Measurements from ENCODE around the gene CRADD. TPM values are rescaled to one million over a fixed set of nuclear protein-coding genes. Genes with fewer than 3 reads are reported as not detected.

The CRADD gene
- total and polyA plus RNA-seq, 10 of the 15 experiments (the other 5 are each of a cell fraction or from before 2014, with no cell fraction given): 7.6 to 15.5 (median 11.7) TPM

GRCh38 chr12:93868771-93869170, 191.6 kb downstream of the CRADD start:
- in situ Hi-C loops (cut with MboI) (no loop called here), intact Hi-C loops (cut with micrococcal nuclease; ENCODE audit: unreplicated experiment) (no loop called here)
- no peak overlapping the region for H3K4me2 ChIP-seq (ENCODE audit: control insufficient read depth, insufficient read depth)
- TF ChIP-seq ESRRA (IDR thresholded peaks at IDR 0.05; ENCODE audit: low read length): no peak
- no peak for TF ChIP-seq RAD21 (IDR thresholded peaks at IDR 0.05; ENCODE audit: insufficient read depth, low read depth, low read length)
- TF ChIP-seq ZBTB11 (CRISPR knock-in tag; IDR thresholded peaks at IDR 0.05): no peak
- no peak for TF ChIP-seq NFXL1 (IDR thresholded peaks at IDR 0.05; ENCODE audit: borderline replicate concordance)
- no peak for TF ChIP-seq SUZ12 (IDR thresholded peaks at IDR 0.05; ENCODE audit: unreplicated experiment)
- TF ChIP-seq, protein P1, sequence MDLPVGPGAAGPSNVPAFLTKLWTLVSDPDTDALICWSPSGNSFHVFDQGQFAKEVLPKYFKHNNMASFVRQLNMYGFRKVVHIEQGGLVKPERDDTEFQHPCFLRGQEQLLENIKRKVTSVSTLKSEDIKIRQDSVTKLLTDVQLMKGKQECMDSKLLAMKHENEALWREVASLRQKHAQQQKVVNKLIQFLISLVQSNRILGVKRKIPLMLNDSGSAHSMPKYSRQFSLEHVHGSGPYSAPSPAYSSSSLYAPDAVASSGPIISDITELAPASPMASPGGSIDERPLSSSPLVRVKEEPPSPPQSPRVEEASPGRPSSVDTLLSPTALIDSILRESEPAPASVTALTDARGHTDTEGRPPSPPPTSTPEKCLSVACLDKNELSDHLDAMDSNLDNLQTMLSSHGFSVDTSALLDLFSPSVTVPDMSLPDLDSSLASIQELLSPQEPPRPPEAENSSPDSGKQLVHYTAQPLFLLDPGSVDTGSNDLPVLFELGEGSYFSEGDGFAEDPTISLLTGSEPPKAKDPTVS (IDR thresholded peaks at IDR 0.05; ENCODE audit: low read depth, low read length): no peak
- TF ChIP-seq POLR2A (IDR thresholded peaks at IDR 0.05; ENCODE audit: low read depth, low read length): no peak
- no peak for TF ChIP-seq PBX3 (IDR thresholded peaks at IDR 0.05; ENCODE audit: insufficient replicate concordance, low read depth, low read length)
- TF ChIP-seq SIX5 (IDR thresholded peaks at IDR 0.05; ENCODE audit: low read depth, low read length, severe bottlenecking): no peak
- TF ChIP-seq BACH1 (IDR thresholded peaks at IDR 0.05; ENCODE audit: borderline replicate concordance): no peak
- no peak for TF ChIP-seq SMC3 (IDR thresholded peaks at IDR 0.05; ENCODE audit: borderline replicate concordance, low read length)
- TF ChIP-seq NKRF (conservative IDR thresholded peaks at IDR 0.05): no peak
- TF ChIP-seq CREM (IDR thresholded peaks at IDR 0.05; ENCODE audit: low read depth): no peak
- TF ChIP-seq BCL11A (IDR thresholded peaks at IDR 0.05; ENCODE audit: low read depth, low read length): no peak
- TF ChIP-seq YY1 (IDR thresholded peaks at IDR 0.05; ENCODE audit: low read depth, low read length): no peak
- FAIRE-seq (no peak), ATAC-seq (no peak), DNase-seq (ENCODE audit: low read depth, low spot score) (no peak)
- H3K27ac ChIP-seq (ENCODE audit: control insufficient read depth, insufficient read depth): no peak overlapping the region
- BruUV-seq (replicated peaks): no TSS peak
- SMC1A ChIA-PET (ENCODE audit: uncharacterized antibody, unreplicated experiment): no interaction called here
- no peak overlapping the region for H2AFZ ChIP-seq (ENCODE audit: control insufficient read depth, low read depth, low read length)
- H4K20me1 ChIP-seq (ENCODE audit: control insufficient read depth, insufficient read depth): no peaks in the 10 kb centered on the region
- no peak overlapping the region for H3K4me3 ChIP-seq
- no peaks in the 10 kb centered on the region for H3K36me3 ChIP-seq (ENCODE audit: control insufficient read depth in 2 of 2, insufficient read depth in 2 of 2, low read length in 1 of 2)
- no peaks in the 10 kb centered on the region for H3K79me2 ChIP-seq (ENCODE audit: control insufficient read depth, insufficient read depth, low read length)
- H3K4me1 ChIP-seq (ENCODE audit: control insufficient read depth, insufficient read depth, low read length): no peaks in the 10 kb centered on the region
- peaks cover 6% of the 10 kb centered on the region; the same call in 2 of the 3 replicates for H3K9me3 ChIP-seq (replicated peaks; ENCODE audit: control insufficient read depth, insufficient read depth, low read length)
- POLR2A ChIA-PET: no interaction called here
- no peak overlapping the region for H3K9ac ChIP-seq (ENCODE audit: control insufficient read depth, insufficient read depth, low read length)
- CTCF ChIA-PET: no interaction called here
- RAD21 ChIA-PET (ENCODE audit: unreplicated experiment): no interaction called here
- no peaks in the 10 kb centered on the region for H3K27me3 ChIP-seq (replicated peaks in 1 of 2; ENCODE audit: control insufficient read depth in 2 of 2, insufficient read depth in 2 of 2, low read length in 1 of 2)

All from GM12878 (cell line).